ENCODE data around the gene FRMD1. TPM values are rescaled to one million over a fixed set of nuclear protein-coding genes. Genes with fewer than 3 reads are reported as not detected.

The FRMD1 gene
- total and polyA plus RNA-seq, 10 of the 15 experiments (the other 5 are each of a cell fraction or from before 2014, with no cell fraction given) = not detected

GRCh38 chr6:168005796-168006195, 73.2 kb downstream of the FRMD1 start:
- Histone ChIP-seq H3K9ac (ENCODE audit: control insufficient read depth, insufficient read depth, low read length) (no peak overlapping the region), H2AFZ (ENCODE audit: control insufficient read depth, low read depth, low read length) (no peak overlapping the region), H3K4me1 (ENCODE audit: control insufficient read depth, insufficient read depth, low read length) (no peaks in the 10 kb centered on the region), H3K4me2 (ENCODE audit: control insufficient read depth, insufficient read depth) (no peak overlapping the region), H3K27me3 (replicated peaks in 1 of 2; ENCODE audit: control insufficient read depth in 2 of 2, insufficient read depth in 2 of 2, low read length in 1 of 2) (no peaks in the 10 kb centered on the region; a peak in 1 of 4 replicates), H3K9me3 (replicated peaks; ENCODE audit: control insufficient read depth, insufficient read depth, low read length) (no peaks in the 10 kb centered on the region), H4K20me1 (ENCODE audit: control insufficient read depth, insufficient read depth) (no peaks in the 10 kb centered on the region), H3K36me3 (ENCODE audit: control insufficient read depth in 2 of 2, insufficient read depth in 2 of 2, low read length in 1 of 2) (no peaks in the 10 kb centered on the region), H3K27ac (ENCODE audit: control insufficient read depth, insufficient read depth) (no peak overlapping the region), H3K79me2 (ENCODE audit: control insufficient read depth, insufficient read depth, low read length) (no peaks in the 10 kb centered on the region), H3K4me3 (no peak overlapping the region)
- POLR2A ChIA-PET = no interaction called here
- no peak for TF ChIP-seq IKZF1 (conservative IDR thresholded peaks at IDR 0.05)
- TF ChIP-seq SIN3A (IDR thresholded peaks at IDR 0.05; ENCODE audit: low read depth, low read length) = no peak
- no peak for TF ChIP-seq ZNF384 (IDR thresholded peaks at IDR 0.05; ENCODE audit: borderline replicate concordance, low read depth, low read length)
- TF ChIP-seq RAD21 (IDR thresholded peaks at IDR 0.05; ENCODE audit: insufficient read depth, low read depth, low read length) = no peak
- TF ChIP-seq ZBTB11 (CRISPR knock-in tag; IDR thresholded peaks at IDR 0.05) = no peak
- TF ChIP-seq E2F4 (IDR thresholded peaks at IDR 0.05; ENCODE audit: low read depth, low read length) = no peak
- TF ChIP-seq SUZ12 (IDR thresholded peaks at IDR 0.05; ENCODE audit: unreplicated experiment) = no peak
- TF ChIP-seq MLLT1 (IDR thresholded peaks at IDR 0.05) = no peak
- TF ChIP-seq GABPA (IDR thresholded peaks at IDR 0.05; ENCODE audit: low read depth) = no peak
- no peak for TF ChIP-seq ATF2 (IDR thresholded peaks at IDR 0.05; ENCODE audit: low read length)
- CTCF ChIA-PET = no interaction called here
- no TSS peak for BruUV-seq (replicated peaks)
- in situ Hi-C loops (cut with MboI) (no loop called here), intact Hi-C loops (cut with micrococcal nuclease; ENCODE audit: unreplicated experiment) (no loop called here)
- RAD21 ChIA-PET (ENCODE audit: unreplicated experiment) = no interaction called here
- DNase-seq (ENCODE audit: low read depth, low spot score) (no peak), FAIRE-seq (no peak), ATAC-seq (no peak)
- WGBS (ENCODE audit: insufficient coverage, insufficient replicate concordance, low lambda C conversion rate, missing lambda C conversion rate) = 39% methylated on average over 6 of the region's 6 CpGs
- SMC1A ChIA-PET (ENCODE audit: uncharacterized antibody, unreplicated experiment) = no interaction called here
